Measurements from ENCODE around the gene INPP1.

DNA sequence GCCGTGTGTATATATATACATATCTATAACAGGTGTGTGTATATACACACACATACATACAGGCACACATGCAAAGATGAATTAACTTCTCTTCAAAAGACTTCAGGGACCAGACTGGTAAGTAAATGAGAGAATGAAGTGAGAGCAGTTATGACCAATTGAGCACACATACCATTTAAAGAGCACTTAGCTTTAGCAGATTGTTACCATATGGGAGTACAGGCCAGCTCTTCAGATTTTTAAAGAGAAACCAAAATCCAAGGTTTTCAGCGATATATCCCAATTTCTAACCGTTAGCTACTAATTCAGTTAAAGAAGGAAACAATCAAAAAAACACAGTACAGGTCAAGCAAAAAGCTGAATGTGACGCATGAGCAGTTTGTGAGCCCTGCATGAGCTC, 23.7 kb downstream of the INPP1 start:
- TF ChIP-seq, protein P1, sequence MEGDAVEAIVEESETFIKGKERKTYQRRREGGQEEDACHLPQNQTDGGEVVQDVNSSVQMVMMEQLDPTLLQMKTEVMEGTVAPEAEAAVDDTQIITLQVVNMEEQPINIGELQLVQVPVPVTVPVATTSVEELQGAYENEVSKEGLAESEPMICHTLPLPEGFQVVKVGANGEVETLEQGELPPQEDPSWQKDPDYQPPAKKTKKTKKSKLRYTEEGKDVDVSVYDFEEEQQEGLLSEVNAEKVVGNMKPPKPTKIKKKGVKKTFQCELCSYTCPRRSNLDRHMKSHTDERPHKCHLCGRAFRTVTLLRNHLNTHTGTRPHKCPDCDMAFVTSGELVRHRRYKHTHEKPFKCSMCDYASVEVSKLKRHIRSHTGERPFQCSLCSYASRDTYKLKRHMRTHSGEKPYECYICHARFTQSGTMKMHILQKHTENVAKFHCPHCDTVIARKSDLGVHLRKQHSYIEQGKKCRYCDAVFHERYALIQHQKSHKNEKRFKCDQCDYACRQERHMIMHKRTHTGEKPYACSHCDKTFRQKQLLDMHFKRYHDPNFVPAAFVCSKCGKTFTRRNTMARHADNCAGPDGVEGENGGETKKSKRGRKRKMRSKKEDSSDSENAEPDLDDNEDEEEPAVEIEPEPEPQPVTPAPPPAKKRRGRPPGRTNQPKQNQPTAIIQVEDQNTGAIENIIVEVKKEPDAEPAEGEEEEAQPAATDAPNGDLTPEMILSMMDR (IDR thresholded peaks at IDR 0.05; ENCODE audit: low read depth, low read length) = no peak
- no peak for TF ChIP-seq EZH2phosphoT487 (IDR thresholded peaks at IDR 0.05; ENCODE audit: low read depth)

All from OCI-LY3 (cell line).